Measurements from ENCODE around the gene ERG.

DNA sequence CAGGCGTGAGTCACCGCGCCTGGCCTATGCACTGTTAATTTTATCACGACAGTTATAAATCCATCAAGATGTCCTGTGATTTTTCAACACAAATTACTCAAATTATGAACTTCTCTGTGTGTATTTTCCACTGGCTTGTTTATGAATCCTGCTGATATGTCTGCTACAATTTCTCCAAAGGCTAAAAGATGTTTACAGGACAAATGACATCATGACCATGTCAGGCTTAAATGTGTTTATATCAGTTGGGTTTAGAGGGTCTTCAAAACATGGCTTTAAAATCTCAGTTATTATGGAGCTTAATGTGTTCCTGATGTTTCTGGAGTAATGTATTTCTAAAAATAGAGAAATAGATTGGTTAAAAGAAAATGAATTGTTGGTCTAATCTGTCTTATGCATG, 44.0 kb upstream of the ERG start:
- no peak for TF ChIP-seq CTCF (IDR thresholded peaks at IDR 0.05)
- TF ChIP-seq POLR2A (IDR thresholded peaks at IDR 0.05), result no peak

Measured in Peyer's patch (tissue), 4 donors.